ENCODE results near the gene SLC6A11.

Gene SLC6A11

DNA sequence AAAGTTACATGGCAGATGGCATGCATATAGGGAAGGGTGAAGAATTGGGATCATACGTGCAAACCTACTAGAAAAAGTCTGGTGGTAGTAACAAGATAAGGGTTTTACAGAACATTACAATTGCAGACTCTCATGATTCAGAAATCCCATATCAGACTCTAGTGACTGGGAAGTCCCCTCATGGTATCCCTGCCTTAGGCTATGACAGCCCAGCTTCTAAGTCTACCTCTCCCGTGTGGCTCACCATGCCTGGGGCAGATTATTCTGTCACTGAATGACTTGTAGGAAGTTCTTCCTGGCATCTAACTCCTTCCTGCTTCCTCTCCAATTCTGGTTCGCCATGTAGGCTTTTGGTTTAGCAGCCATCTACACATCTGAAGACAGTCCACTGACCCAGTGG lies 5.7 kb upstream of the SLC6A11 start:
- no peaks in the 10 kb centered on the region for H3K4me1 Mint-ChIP-seq
- no peaks in the 10 kb centered on the region for H3K36me3 Mint-ChIP-seq
- DNase-seq (no peak), ATAC-seq (replicated peaks) (no peak)
- H3K27ac Mint-ChIP-seq = no peak overlapping the region
- H3K27me3 Mint-ChIP-seq = peaks cover 38 to 53% of the 10 kb centered on the region in 2 donors
- H3K9me3 Mint-ChIP-seq = peaks cover 0 to 7% of the 10 kb centered on the region in 2 donors
- H3K4me3 Mint-ChIP-seq = no peak overlapping the region

DNA sequence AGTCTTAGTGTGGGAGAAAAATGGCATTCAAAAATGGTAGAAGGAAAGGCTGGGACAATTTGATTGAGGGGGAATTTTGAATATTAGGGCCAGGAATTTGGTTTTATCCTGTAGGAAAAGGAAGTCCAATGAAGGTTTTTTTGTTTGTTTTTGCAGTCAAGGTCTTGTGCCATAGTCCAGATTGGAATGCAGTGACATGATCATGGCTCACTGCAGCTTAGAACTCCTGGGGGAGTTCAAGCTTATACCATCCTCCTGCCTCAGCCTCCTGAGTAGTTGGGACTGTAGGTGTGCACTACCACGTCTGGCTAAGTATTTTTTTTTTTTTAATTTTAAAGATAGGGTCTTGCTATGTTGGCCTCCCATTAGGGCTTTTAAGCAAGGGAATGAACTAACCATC lies 2.6 kb upstream of the SLC6A11 start:
- Mint-ChIP-seq H3K36me3 (no peaks in the 10 kb centered on the region), H3K9me3 (peaks cover 0 to 7% of the 10 kb centered on the region in 2 donors), H3K4me1 (no peaks in the 10 kb centered on the region), H3K27ac (no peak overlapping the region), H3K27me3 (peaks cover 32 to 53% of the 10 kb centered on the region in 2 donors), H3K4me3 (no peak overlapping the region)
- ATAC-seq (replicated peaks) = no peak
- DNase-seq = no peak

DNA sequence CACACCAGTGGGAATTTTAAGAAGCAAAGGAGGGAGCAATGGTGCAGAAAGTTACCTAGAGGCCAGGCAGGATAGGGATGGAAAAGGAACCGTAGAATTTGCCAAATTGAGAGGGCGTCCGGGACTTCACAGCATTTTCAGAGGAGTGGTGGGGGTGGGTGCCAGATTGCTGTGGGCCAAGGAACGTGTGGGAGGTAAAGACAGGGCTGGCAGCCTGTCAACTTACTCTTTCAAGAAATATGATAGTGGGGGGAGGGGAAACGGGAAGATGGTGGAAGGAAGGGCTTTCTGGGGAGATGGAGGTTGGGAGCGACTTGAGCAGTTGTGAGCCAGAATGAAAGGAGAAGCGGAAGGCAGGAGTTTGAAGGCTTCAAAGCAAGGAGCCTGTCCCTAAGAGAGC lies 1.4 kb upstream of the SLC6A11 start:
- H3K4me1 Mint-ChIP-seq = no peaks in the 10 kb centered on the region
- H3K27ac Mint-ChIP-seq = no peak overlapping the region

DNA sequence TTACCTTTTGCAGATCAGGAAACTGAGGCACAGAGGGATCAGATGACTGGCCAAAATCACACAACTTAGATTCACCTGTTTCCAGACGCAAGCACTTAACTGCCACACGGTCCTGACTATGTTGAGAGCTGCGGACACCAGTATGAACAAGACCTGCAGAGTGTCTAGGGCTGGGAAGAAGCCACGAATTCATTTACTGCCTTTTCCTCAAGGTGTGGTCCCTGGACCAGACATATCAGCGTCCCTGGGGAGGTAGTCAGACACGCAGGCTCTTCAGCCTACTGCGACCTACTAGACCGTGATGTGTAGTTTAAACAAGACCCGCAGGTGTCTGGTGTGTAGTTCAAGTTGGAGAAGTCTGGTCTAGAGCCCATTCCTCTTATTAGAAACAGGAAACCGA lies 541 bp upstream of the SLC6A11 start:
- H3K9me3 Mint-ChIP-seq = peaks cover 0 to 4% of the 10 kb centered on the region in 2 donors
- no peaks in the 10 kb centered on the region for H3K36me3 Mint-ChIP-seq
- H3K4me1 Mint-ChIP-seq = no peaks in the 10 kb centered on the region
- H3K4me3 Mint-ChIP-seq = no peak overlapping the region
- H3K27ac Mint-ChIP-seq = no peak overlapping the region
- DNase-seq (no peak), ATAC-seq (replicated peaks) (no peak)
- peaks cover 35 to 52% of the 10 kb centered on the region in 2 donors for H3K27me3 Mint-ChIP-seq

More for the DNA sequence above, 1.4 kb upstream of the SLC6A11 start:
- H3K4me3 Mint-ChIP-seq = no peak overlapping the region
- H3K36me3 Mint-ChIP-seq = no peaks in the 10 kb centered on the region
- no peak for ATAC-seq (replicated peaks)
- no peak for DNase-seq
- peaks cover 0 to 4% of the 10 kb centered on the region in 2 donors for H3K9me3 Mint-ChIP-seq
- H3K27me3 Mint-ChIP-seq = peaks cover 36 to 56% of the 10 kb centered on the region in 2 donors

DNA sequence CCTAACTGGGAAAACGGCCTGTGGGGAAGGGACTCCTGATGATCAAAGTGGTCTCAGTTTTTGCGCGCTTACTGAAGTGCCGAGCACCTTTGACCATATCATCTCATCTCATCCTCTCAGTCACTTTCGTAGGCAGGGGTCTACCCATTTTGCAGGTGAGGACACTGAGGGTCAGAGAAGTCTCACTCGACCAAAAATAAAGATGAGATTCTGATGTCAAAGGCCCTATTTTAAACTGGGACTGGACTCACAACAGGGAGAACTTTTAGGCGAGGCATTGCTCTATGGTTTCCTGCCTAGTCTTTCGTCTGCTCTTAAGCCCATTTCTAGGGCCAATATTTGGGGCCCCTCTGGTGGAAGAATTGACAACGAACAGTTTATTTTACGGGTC lies 830 bp downstream of the SLC6A11 start:
- Mint-ChIP-seq H3K36me3 (no peaks in the 10 kb centered on the region), H3K4me3 (no peak overlapping the region), H3K4me1 (no peaks in the 10 kb centered on the region), H3K27me3 (peaks cover 27 to 44% of the 10 kb centered on the region in 2 donors), H3K27ac (no peak overlapping the region), H3K9me3 (peaks cover 0 to 2% of the 10 kb centered on the region in 2 donors)
- DNase-seq = no peak
- no peak for ATAC-seq (replicated peaks)

DNA sequence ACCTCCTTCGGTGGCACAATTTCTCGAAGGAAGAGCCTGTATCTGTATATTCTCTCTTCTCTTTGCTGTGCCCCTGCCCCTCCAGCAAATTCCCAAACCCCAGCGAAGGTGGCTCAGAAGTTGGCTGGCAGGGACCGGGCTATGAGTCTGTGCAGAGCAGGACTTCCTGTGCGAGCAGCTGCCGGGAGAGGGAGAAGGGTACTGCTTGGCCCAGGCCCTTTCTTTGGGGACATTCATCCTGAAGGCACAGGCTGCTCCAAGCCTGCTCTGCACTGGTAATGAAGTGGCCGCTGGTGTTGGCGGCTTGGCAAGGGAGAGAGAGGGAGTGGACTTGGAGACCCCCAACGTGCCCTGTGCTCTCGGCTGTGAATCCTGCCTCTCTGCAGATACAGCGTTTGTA lies 1.5 kb downstream of the SLC6A11 start:
- Mint-ChIP-seq H3K4me1 (no peaks in the 10 kb centered on the region), H3K4me3 (no peak overlapping the region), H3K27ac (peak overlapping the region; percentile 70), H3K36me3 (no peaks in the 10 kb centered on the region), H3K27me3 (peaks cover 27 to 50% of the 10 kb centered on the region in 2 donors), H3K9me3 (peaks cover 0 to 2% of the 10 kb centered on the region in 2 donors)
- DNase-seq (no peak), ATAC-seq (replicated peaks) (no peak)

DNA sequence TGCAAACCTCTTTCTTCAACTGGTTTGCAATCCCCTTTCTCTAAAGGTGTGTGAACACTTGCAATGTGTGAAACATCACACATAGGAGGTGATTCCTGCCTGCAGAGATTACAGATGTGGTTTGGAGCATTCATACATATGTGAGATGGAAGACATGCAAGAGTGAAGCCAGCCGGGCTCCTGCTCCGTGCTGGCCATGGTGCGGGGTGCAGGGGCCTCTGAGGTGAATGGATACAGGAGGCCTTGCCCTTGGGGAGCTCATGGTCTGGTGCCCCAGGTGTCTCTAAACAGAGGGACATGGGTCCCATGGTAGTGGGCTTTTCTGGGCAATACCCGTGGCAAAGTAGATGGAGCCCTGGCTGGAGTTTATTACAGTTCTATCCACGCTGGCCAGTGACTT lies 6.0 kb downstream of the SLC6A11 start:
- DNase-seq (no peak), ATAC-seq (replicated peaks) (no peak)
- peaks cover 6 to 23% of the 10 kb centered on the region in 2 donors for H3K27me3 Mint-ChIP-seq
- peaks cover 0 to 1% of the 10 kb centered on the region in 2 donors for H3K9me3 Mint-ChIP-seq
- no peaks in the 10 kb centered on the region for H3K36me3 Mint-ChIP-seq
- H3K4me3 Mint-ChIP-seq = no peak overlapping the region
- H3K4me1 Mint-ChIP-seq = no peaks in the 10 kb centered on the region
- no peak overlapping the region for H3K27ac Mint-ChIP-seq

DNA sequence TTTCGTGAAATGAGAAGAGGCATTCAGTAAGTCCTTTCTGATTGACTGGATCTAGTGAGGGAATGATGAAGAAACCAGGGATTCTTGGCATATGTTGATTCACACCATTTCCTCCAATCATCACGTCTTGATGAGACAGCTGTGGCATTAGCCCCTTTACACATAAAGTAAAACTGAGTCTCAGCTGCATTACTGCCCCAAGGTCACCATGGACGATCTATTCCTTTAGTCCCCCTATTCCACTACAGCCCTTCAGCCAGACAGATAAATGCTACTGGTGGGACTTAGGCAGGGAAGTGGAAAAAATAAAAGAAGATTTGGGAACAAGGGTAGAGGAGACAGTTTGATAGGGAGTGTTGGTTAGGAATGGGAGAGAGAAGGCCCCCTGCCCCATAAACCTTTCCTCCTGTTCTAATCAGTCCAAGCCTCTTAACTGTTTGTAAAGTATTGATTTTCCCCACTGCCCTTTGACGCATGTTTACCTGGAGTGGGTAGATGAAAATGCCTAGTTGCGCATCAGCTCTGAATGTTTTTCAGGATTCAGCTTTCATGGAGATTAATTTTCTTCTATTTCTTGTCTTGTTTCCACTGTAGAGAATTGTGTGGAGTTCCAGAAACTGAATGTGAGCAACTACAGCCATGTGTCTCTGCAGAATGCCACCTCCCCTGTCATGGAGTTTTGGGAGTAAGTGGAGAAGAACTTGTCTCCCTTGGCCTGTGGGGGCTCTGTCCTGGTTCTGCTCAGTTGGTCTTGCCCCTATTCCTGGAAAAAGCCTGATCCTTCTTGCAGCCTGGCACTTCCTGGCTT lies 6.9 kb downstream of the SLC6A11 start:
- Mint-ChIP-seq H3K4me1 (no peaks in the 10 kb centered on the region), H3K36me3 (no peaks in the 10 kb centered on the region), H3K4me3 (no peak overlapping the region), H3K27me3 (peaks cover 6 to 15% of the 10 kb centered on the region in 2 donors), H3K27ac (no peak overlapping the region), H3K9me3 (peaks cover 0 to 1% of the 10 kb centered on the region in 2 donors)
- no peak for DNase-seq
- ATAC-seq (replicated peaks) = no peak

DNA sequence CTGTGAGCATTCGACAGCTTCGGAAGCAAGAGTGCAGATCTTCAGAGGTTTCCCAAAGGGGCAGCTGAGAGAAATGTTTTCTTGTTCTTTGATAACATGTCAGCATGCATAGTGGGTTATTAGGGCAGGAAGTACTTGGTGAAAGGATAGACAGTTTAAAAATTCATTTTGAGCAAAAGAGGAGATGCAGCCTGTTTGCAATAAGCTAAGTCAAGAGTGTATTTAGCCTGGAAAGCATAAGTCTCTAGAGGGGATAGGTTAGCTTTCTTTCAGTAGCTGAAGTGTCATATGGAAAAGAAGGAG lies 7.4 kb downstream of the SLC6A11 start:
- DNase-seq (no peak), ATAC-seq (replicated peaks) (no peak)
- Mint-ChIP-seq H3K36me3 (no peaks in the 10 kb centered on the region), H3K27ac (no peak overlapping the region), H3K9me3 (peaks cover 0 to 1% of the 10 kb centered on the region in 2 donors), H3K4me3 (no peak overlapping the region), H3K4me1 (no peaks in the 10 kb centered on the region), H3K27me3 (peaks cover 3 to 15% of the 10 kb centered on the region in 2 donors)

DNA sequence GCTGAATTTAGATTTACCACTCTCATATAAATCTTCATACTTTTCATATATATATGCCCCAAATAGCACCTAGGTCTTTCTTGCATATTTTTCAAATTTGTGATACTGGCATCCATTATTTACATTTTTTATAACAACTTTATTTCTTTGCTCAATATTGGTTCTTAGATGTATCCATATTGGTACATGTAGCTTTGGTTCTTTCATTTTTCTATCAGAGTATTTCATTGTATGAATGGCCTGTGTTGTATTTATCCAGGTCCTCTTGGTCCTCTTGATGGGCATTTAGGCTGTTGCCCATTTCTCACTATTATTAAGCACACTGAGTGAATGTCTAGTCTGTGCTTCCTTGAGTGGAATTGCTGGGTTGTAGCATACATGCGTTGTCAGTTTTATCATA lies 8.4 kb downstream of the SLC6A11 start:
- H3K4me1 Mint-ChIP-seq = no peaks in the 10 kb centered on the region
- no peak overlapping the region for H3K27ac Mint-ChIP-seq
- peaks cover 0 to 1% of the 10 kb centered on the region in 2 donors for H3K9me3 Mint-ChIP-seq
- ATAC-seq (replicated peaks) (no peak), DNase-seq (no peak)
- no peak overlapping the region for H3K4me3 Mint-ChIP-seq
- H3K27me3 Mint-ChIP-seq = peaks cover 0 to 10% of the 10 kb centered on the region in 2 donors
- no peaks in the 10 kb centered on the region for H3K36me3 Mint-ChIP-seq

DNA sequence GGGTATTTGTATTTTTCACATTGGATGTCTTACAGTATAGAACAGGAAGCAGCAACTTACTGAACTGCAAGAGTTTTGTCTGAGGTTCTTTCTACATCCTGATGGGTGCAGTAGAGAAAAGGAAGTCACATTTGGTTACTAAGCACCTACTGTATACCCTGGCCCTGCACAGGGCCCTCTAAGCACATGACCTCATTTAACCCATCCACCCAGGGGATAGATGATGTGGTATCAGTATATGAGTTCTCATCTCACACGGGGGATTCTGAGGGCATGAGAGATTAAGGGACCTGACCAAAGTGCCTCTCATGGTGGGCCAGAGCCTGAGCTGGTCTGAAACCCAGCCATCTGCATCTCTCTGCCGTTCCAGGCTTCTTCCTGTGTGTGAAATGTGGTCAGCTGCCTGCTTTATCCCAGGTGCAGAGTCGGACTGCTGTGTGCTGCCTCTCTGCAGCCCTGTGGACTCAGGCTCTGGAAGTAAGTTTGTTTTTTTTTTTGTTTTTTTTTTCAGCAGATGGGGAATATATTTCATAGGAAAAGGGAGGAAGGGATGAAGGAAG lies 17.9 kb downstream of the SLC6A11 start:
- Mint-ChIP-seq H3K4me3 (no peak overlapping the region), H3K27ac (no peak overlapping the region), H3K9me3 (no peaks in the 10 kb centered on the region), H3K4me1 (peaks cover 2 to 10% of the 10 kb centered on the region in 2 donors), H3K36me3 (no peaks in the 10 kb centered on the region), H3K27me3 (peaks cover 5 to 7% of the 10 kb centered on the region in 2 donors)
- DNase-seq = no peak
- no peak for ATAC-seq (replicated peaks)

DNA sequence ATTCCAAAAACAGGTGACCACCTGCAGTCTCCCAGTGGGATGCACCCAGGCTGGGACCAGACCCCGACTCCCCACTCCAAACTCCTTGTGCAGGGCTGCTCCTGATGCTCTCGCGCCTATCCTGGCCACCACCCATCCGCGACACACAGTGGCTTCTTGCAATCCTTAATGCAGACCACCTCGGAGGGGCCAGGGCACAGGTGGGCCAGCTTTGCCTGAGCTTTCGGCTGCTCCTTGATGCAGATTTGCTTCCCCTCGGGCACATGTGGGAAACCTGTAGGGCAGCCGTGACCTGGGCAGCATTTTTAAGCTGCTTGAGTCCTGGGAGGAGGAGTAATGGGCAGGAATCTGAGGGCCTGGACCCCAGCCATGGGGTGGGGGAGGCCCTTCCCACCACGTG lies 18.9 kb downstream of the SLC6A11 start:
- no peak for ATAC-seq (replicated peaks)
- Mint-ChIP-seq H3K27me3 (peaks cover 12 to 13% of the 10 kb centered on the region in 2 donors), H3K27ac (no peak overlapping the region), H3K9me3 (no peaks in the 10 kb centered on the region), H3K4me3 (no peak overlapping the region), H3K4me1 (peaks cover 2 to 10% of the 10 kb centered on the region in 2 donors), H3K36me3 (no peaks in the 10 kb centered on the region)
- DNase-seq = no peak

DNA sequence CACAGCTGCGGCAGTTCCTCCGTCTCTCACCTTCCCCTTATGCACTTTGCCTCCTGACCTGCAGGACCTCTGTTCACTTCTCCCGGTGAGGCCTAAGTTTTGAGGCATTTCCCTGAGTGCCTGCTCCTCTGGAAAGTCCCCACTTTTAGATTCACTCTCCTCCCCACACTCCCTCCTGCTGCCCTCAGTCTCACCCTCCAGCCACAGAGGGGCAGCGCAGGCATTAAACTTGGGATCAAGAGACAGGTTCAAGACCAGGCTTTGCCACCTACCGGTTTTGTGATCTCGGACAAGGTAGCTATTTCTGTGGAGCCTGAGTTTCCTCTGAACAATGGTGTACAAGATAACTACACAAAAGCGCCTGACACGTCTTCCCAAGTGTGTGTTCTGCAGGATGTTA lies 19.4 kb downstream of the SLC6A11 start:
- H3K9me3 Mint-ChIP-seq = no peaks in the 10 kb centered on the region
- peaks cover 2 to 10% of the 10 kb centered on the region in 2 donors for H3K4me1 Mint-ChIP-seq
- no peak overlapping the region for H3K27ac Mint-ChIP-seq
- ATAC-seq (replicated peaks) (peak in 1 of 2 donors; percentile 52), DNase-seq (no peak)
- peaks cover 16 to 17% of the 10 kb centered on the region in 2 donors for H3K27me3 Mint-ChIP-seq
- H3K36me3 Mint-ChIP-seq = no peaks in the 10 kb centered on the region
- no peak overlapping the region for H3K4me3 Mint-ChIP-seq

DNA sequence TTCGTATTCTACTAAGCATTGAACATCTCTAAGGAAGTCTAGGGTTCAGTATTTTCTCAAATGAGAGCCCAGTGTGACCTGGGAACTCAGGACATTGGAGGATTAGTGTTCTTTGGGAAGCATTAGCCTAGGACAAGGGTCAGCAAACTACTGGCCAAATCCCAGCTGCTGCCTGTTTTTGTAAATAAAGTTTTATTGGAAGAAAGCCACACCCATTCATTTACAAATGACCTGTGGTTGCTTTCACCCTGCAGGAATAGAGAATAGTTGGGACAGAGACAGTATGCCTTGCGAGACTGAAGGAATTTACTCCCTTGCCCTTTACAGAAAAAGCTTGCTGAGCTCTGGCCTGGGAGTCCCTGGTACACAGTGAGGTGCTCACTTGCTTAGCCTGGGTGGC lies 20.6 kb downstream of the SLC6A11 start:
- Mint-ChIP-seq H3K9me3 (no peaks in the 10 kb centered on the region), H3K27ac (no peak overlapping the region), H3K4me1 (peaks cover 2 to 10% of the 10 kb centered on the region in 2 donors), H3K27me3 (peaks cover 19 to 21% of the 10 kb centered on the region in 2 donors), H3K36me3 (no peaks in the 10 kb centered on the region), H3K4me3 (no peak overlapping the region)
- ATAC-seq (replicated peaks) (no peak), DNase-seq (no peak)

DNA sequence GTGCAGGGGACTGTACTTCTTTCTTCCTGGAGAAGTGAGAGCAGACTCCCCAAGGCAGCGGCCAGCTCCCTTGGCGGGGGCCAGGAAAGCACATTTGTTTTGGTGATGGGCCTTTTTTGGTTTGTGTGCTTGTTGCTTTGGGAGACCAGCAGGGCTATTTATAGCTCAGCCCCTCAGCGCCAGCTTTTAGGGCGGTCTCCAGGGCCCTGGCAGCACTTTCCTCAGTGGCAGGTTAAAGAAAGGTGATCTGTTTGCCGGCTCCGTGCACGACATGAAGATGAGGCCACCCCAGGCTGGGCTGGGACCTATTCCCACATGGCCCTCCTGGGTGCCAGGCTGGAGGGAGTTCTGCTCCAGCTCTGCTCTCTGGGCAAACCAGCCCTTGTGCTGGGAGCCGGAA lies 21.8 kb downstream of the SLC6A11 start:
- Mint-ChIP-seq H3K27me3 (peaks cover 19 to 21% of the 10 kb centered on the region in 2 donors), H3K9me3 (no peaks in the 10 kb centered on the region), H3K4me3 (no peak overlapping the region), H3K36me3 (no peaks in the 10 kb centered on the region), H3K4me1 (peaks cover 2 to 10% of the 10 kb centered on the region in 2 donors), H3K27ac (no peak overlapping the region)
- DNase-seq (no peak), ATAC-seq (replicated peaks) (no peak)
